Loucy (cell line): Measurements from ENCODE around the gene CD109.
"Not testable (repeated sequence)": the region's sequence is repeated elsewhere in the genome, so short reads cannot be mapped to it uniquely, and the experiment has no call there.

ENCODE experiments used
- CTCF ChIP-seq: fragments of 200-600 bp; sonication (generic); conservative IDR thresholded peaks from 2 replicates; pipeline ENCODE4 v1.5.1; 2014; ENCODE audit warnings: mild to moderate bottlenecking, antibody characterized with exemption, low read length
- EZH2phosphoT487 ChIP-seq: fragments of 200-600 bp; IDR thresholded peaks from 2 replicates; pipeline ENCODE4 v1.6.1; 2018; ENCODE audit warnings: antibody characterized with exemption, mild to moderate bottlenecking, moderate library complexity, borderline replicate concordance

GRCh38 chr6:73725192-73725591 lies 29.2 kb downstream of the CD109 start:
- not testable (repeated sequence) for TF ChIP-seq CTCF, EZH2phosphoT487
